SK-N-SH treated with all-trans-retinoic acid at 6 μM for 48 hours (cell line): Measurements from ENCODE around the gene AFAP1.

Experiments used
- ATAC-seq: fragments of 200-7000 bp; cut with Tn5 transposase; 3 replicates; pipeline ENCODE4 v1.9.1; 2020; ENCODE audit warnings: mild to moderate bottlenecking, moderate library complexity
- ARNTL ChIP-seq: fragments of 450-650 bp; formaldehyde crosslinking; IDR thresholded peaks from 2 replicates; pipeline ENCODE4 v1.5.0; 2020; ENCODE audit warnings: low read depth, mild to moderate bottlenecking, moderate library complexity, borderline replicate concordance
- BACH2 ChIP-seq: fragments of 250-450 bp; sonication (Bioruptor Pico); IDR thresholded peaks from 2 replicates; pipeline ENCODE4 v1.9.0; 2021; ENCODE audit warnings: mild to moderate bottlenecking, borderline replicate concordance
- CSDC2 ChIP-seq: fragments of 250-450 bp; sonication (Bioruptor Pico); IDR thresholded peaks from 2 replicates; pipeline ENCODE4 v1.5.0; 2020; ENCODE audit warnings: mild to moderate bottlenecking, moderate library complexity
- ESRRG ChIP-seq: fragments of 250-450 bp; sonication (Bioruptor Pico); IDR thresholded peaks from 2 replicates; pipeline ENCODE4 v1.6.1; 2021; ENCODE audit warnings: mild to moderate bottlenecking
- GLIS3 ChIP-seq: fragments of 250-450 bp; sonication (Bioruptor Pico); IDR thresholded peaks from 2 replicates; pipeline ENCODE4 v1.5.0; 2020; ENCODE audit warnings: mild to moderate bottlenecking, moderate library complexity
- ISL1 ChIP-seq: fragments of 250-450 bp; sonication (Bioruptor Pico); IDR thresholded peaks from 2 replicates; pipeline ENCODE4 v2.1.2; 2022; ENCODE audit warnings: mild to moderate bottlenecking, moderate library complexity
- OSR1 ChIP-seq: fragments of 250-450 bp; sonication (Bioruptor Pico); IDR thresholded peaks from 2 replicates; pipeline ENCODE4 v1.8.0; 2022; ENCODE audit warnings: moderate library complexity, mild to moderate bottlenecking, inconsistent platforms
- PPARA ChIP-seq: fragments of 250-450 bp; sonication (Bioruptor Pico); IDR thresholded peaks from 2 replicates; pipeline ENCODE4 v1.5.0; 2020; ENCODE audit warnings: mild to moderate bottlenecking, borderline replicate concordance
- RARB ChIP-seq: fragments of 250-450 bp; sonication (Bioruptor Pico); IDR thresholded peaks from 2 replicates; pipeline ENCODE4 v1.8.0; 2021; ENCODE audit warnings: mild to moderate bottlenecking, moderate library complexity
- SNAI2 ChIP-seq: fragments of 250-450 bp; sonication (Bioruptor Pico); IDR thresholded peaks from 2 replicates; pipeline ENCODE4 v1.5.0; 2020; ENCODE audit warnings: mild to moderate bottlenecking, moderate library complexity
- TCF4 ChIP-seq: fragments of 250-450 bp; sonication (Bioruptor Pico); IDR thresholded peaks from 2 replicates; pipeline ENCODE4 v1.8.0; 2021; ENCODE audit warnings: mild to moderate bottlenecking, moderate library complexity, borderline replicate concordance
- TOX ChIP-seq: fragments of 250-450 bp; sonication (Bioruptor Pico); IDR thresholded peaks from 2 replicates; pipeline ENCODE4 v1.8.0; 2021; ENCODE audit warnings: mild to moderate bottlenecking, moderate library complexity, borderline replicate concordance
- ZC3H10 ChIP-seq: fragments of 250-450 bp; sonication (Bioruptor Pico); IDR thresholded peaks from 2 replicates; pipeline ENCODE4 v1.5.1; 2021; ENCODE audit warnings: mild to moderate bottlenecking, moderate library complexity
- ZFP3 ChIP-seq: fragments of 250-450 bp; sonication (Bioruptor Pico); IDR thresholded peaks from 2 replicates; pipeline ENCODE4 v1.5.0; 2020; ENCODE audit warnings: mild to moderate bottlenecking, moderate library complexity
- ZFP30 ChIP-seq: fragments of 450-650 bp; formaldehyde crosslinking; IDR thresholded peaks from 2 replicates; pipeline ENCODE4 v1.5.0; 2022; ENCODE audit warnings: mild to moderate bottlenecking, moderate library complexity
- ZNF565 ChIP-seq: fragments of 450-650 bp; formaldehyde crosslinking; conservative IDR thresholded peaks from 2 replicates; pipeline ENCODE4 v1.5.0; 2020; ENCODE audit warnings: low read depth, mild to moderate bottlenecking, moderate library complexity
- ZNF70 ChIP-seq: fragments of 450-650 bp; formaldehyde crosslinking; IDR thresholded peaks from 2 replicates; pipeline ENCODE4 v1.5.0; 2020; ENCODE audit warnings: mild to moderate bottlenecking, moderate library complexity
- ZNF8 ChIP-seq: fragments of 450-650 bp; formaldehyde crosslinking; IDR thresholded peaks from 2 replicates; pipeline ENCODE4 v1.5.0; 2020; ENCODE audit warnings: mild to moderate bottlenecking, moderate library complexity
- TF ChIP-seq, protein P1 (sequence below): fragments of 250-450 bp; sonication (Bioruptor Pico); IDR thresholded peaks from 2 replicates; pipeline ENCODE4 v1.5.1; 2020; ENCODE audit warnings: low read depth, mild to moderate bottlenecking, moderate library complexity
- TF ChIP-seq, protein P2 (sequence below): fragments of 250-450 bp; sonication (Bioruptor Pico); IDR thresholded peaks from 2 replicates; pipeline ENCODE4 v1.8.0; 2020; ENCODE audit warnings: mild to moderate bottlenecking, moderate library complexity, borderline replicate concordance
- TF ChIP-seq, protein P3 (sequence below): fragments of 250-450 bp; sonication (Bioruptor Pico); IDR thresholded peaks from 2 replicates; pipeline ENCODE4 v1.5.0; 2020; ENCODE audit warnings: mild to moderate bottlenecking, moderate library complexity
- TF ChIP-seq, protein P4 (sequence below): fragments of 250-450 bp; sonication (Bioruptor Pico); IDR thresholded peaks from 2 replicates; pipeline ENCODE4 v1.8.0; 2021; ENCODE audit warnings: low read depth, mild to moderate bottlenecking, moderate library complexity, borderline replicate concordance

AFAP1 gene

DNA sequence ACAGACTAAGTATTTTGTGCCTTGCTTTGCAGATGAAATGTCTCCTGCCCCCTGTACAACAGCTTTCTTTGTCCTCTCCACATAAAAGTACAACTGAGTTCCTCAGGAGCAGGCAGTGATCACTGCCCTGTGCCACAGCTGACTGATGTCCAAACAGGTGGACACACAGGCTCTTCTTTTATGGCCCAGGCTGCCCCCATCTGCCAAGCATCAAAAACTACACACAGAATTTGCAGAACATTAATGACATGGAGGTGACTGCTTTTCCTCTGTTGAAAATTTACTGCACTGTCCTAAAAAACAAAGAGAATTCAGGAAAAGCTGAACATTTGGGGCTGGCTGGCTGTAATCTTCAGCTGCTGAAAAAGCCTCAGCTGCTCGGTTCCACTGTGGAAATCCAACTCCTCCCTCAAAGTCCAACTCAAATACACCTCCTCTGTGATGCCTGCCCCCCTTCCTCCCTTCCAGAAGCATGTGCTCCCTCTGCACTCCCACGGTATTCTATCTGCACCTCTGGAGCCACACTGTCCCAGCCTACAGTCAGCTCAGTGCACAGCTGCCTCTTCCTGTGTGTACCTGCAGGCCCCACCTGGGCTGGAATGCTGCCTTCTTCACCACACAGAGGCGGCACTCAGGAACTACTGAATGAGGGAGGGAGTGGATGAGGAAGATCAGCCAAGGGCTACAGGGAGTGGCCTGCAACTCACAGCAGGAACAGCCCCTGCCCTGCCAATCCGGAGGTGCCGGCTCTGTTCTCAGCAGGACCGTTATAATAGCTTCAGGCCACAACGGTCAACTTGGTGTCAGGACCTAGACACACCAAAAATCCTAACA, 10.3 kb downstream of the AFAP1 start:
- peak; percentile 72 for ATAC-seq
- no peak for TF ChIP-seq ISL1 (CRISPR knock-in tag)
- TF ChIP-seq, protein P1, sequence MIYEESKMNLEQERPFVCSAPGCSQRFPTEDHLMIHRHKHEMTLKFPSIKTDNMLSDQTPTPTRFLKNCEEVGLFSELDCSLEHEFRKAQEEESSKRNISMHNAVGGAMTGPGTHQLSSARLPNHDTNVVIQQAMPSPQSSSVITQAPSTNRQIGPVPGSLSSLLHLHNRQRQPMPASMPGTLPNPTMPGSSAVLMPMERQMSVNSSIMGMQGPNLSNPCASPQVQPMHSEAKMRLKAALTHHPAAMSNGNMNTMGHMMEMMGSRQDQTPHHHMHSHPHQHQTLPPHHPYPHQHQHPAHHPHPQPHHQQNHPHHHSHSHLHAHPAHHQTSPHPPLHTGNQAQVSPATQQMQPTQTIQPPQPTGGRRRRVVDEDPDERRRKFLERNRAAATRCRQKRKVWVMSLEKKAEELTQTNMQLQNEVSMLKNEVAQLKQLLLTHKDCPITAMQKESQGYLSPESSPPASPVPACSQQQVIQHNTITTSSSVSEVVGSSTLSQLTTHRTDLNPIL (CRISPR knock-in tag) = no peak
- TF ChIP-seq GLIS3 (CRISPR knock-in tag) = no peak
- no peak for TF ChIP-seq ARNTL (CRISPR knock-in tag)
- no peak for TF ChIP-seq ZNF70 (CRISPR knock-in tag)
- TF ChIP-seq, protein P2, sequence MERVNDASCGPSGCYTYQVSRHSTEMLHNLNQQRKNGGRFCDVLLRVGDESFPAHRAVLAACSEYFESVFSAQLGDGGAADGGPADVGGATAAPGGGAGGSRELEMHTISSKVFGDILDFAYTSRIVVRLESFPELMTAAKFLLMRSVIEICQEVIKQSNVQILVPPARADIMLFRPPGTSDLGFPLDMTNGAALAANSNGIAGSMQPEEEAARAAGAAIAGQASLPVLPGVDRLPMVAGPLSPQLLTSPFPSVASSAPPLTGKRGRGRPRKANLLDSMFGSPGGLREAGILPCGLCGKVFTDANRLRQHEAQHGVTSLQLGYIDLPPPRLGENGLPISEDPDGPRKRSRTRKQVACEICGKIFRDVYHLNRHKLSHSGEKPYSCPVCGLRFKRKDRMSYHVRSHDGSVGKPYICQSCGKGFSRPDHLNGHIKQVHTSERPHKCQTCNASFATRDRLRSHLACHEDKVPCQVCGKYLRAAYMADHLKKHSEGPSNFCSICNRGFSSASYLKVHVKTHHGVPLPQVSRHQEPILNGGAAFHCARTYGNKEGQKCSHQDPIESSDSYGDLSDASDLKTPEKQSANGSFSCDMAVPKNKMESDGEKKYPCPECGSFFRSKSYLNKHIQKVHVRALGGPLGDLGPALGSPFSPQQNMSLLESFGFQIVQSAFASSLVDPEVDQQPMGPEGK (CRISPR knock-in tag) = no peak
- TF ChIP-seq SNAI2 (CRISPR knock-in tag) = no peak
- TF ChIP-seq ZFP3 (CRISPR knock-in tag) = no peak
- TF ChIP-seq ZFP30 (CRISPR knock-in tag) = no peak
- TF ChIP-seq ESRRG (CRISPR knock-in tag) = no peak
- TF ChIP-seq BACH2 (CRISPR knock-in tag) = no peak
- TF ChIP-seq ZNF8 = no peak
- TF ChIP-seq, protein P3, sequence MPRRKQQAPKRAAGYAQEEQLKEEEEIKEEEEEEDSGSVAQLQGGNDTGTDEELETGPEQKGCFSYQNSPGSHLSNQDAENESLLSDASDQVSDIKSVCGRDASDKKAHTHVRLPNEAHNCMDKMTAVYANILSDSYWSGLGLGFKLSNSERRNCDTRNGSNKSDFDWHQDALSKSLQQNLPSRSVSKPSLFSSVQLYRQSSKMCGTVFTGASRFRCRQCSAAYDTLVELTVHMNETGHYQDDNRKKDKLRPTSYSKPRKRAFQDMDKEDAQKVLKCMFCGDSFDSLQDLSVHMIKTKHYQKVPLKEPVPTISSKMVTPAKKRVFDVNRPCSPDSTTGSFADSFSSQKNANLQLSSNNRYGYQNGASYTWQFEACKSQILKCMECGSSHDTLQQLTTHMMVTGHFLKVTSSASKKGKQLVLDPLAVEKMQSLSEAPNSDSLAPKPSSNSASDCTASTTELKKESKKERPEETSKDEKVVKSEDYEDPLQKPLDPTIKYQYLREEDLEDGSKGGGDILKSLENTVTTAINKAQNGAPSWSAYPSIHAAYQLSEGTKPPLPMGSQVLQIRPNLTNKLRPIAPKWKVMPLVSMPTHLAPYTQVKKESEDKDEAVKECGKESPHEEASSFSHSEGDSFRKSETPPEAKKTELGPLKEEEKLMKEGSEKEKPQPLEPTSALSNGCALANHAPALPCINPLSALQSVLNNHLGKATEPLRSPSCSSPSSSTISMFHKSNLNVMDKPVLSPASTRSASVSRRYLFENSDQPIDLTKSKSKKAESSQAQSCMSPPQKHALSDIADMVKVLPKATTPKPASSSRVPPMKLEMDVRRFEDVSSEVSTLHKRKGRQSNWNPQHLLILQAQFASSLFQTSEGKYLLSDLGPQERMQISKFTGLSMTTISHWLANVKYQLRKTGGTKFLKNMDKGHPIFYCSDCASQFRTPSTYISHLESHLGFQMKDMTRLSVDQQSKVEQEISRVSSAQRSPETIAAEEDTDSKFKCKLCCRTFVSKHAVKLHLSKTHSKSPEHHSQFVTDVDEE = no peak

DNA sequence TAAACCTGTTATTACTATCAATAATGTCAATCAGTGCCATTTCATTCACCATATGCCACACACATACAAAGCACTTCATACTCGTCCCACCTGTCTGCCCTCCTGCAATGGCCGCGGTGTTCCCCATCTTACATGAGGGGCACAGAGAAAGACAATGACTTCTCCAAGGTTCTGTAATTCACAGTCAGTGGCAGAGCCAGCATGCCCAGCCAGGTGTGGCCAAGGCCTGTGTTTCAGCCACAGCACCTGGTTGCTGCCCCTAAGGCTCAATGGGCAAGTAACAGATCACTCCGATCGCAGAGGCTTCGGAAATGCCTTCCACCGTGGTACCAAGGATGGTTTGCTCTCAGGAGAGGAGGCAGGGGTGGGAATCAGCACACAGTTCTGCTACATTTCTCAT, 10.9 kb downstream of the AFAP1 start:
- no peak for ATAC-seq
- TF ChIP-seq ARNTL (CRISPR knock-in tag) (no peak), ZC3H10 (CRISPR knock-in tag) (no peak), RARB (no peak), PPARA (CRISPR knock-in tag) (no peak), TOX (CRISPR knock-in tag) (no peak), ZNF565 (CRISPR knock-in tag) (no peak), GLIS3 (CRISPR knock-in tag) (no peak), ZNF70 (CRISPR knock-in tag) (no peak), ZFP3 (CRISPR knock-in tag) (no peak), SNAI2 (CRISPR knock-in tag) (no peak), ISL1 (CRISPR knock-in tag) (no peak), BACH2 (CRISPR knock-in tag) (no peak)
- TF ChIP-seq, protein P2 (CRISPR knock-in tag) = no peak

DNA sequence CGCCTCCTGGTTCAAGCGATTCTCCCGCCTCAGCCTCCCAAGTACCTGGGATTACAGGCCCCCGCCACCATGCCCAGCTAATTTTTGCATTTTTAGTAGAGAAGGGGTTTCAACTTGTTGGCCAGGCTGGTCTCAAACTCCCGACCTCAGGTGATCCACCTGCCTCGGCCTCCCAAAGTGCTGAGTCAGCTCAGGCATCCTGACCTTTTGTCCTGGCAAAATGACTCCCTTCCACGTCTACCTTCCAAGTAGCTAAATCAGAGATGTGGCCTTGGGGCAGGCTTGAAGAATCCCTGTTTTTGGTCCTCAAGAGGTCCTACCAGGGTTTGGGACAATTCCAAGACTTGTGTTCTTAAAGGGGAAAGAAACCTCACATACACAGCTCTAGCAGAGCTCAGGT, 12.8 kb downstream of the AFAP1 start:
- ATAC-seq = no peak
- TF ChIP-seq PPARA (CRISPR knock-in tag) (no peak), CSDC2 (CRISPR knock-in tag) (no peak), ZNF70 (CRISPR knock-in tag) (no peak), GLIS3 (CRISPR knock-in tag) (no peak), ZFP3 (CRISPR knock-in tag) (no peak), ESRRG (CRISPR knock-in tag) (no peak), RARB (no peak), TOX (CRISPR knock-in tag) (no peak), OSR1 (CRISPR knock-in tag) (no peak), TCF4 (no peak), ZC3H10 (CRISPR knock-in tag) (no peak)
- TF ChIP-seq, protein P4, sequence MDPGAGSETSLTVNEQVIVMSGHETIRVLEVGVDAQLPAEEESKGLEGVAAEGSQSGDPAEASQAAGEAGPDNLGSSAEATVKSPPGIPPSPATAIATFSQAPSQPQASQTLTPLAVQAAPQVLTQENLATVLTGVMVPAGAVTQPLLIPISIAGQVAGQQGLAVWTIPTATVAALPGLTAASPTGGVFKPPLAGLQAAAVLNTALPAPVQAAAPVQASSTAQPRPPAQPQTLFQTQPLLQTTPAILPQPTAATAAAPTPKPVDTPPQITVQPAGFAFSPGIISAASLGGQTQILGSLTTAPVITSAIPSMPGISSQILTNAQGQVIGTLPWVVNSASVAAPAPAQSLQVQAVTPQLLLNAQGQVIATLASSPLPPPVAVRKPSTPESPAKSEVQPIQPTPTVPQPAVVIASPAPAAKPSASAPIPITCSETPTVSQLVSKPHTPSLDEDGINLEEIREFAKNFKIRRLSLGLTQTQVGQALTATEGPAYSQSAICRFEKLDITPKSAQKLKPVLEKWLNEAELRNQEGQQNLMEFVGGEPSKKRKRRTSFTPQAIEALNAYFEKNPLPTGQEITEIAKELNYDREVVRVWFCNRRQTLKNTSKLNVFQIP (CRISPR knock-in tag) = no peak
- TF ChIP-seq, protein P3 = no peak
- TF ChIP-seq, protein P1 (CRISPR knock-in tag) = no peak
